ENCODE results near the gene CMTM3. TPM values are rescaled to one million over a fixed set of nuclear protein-coding genes. Genes with fewer than 3 reads are reported as not detected.

Gene CMTM3
- total RNA-seq, 1 experiment from 2014 or later, result 39.2 TPM

DNA sequence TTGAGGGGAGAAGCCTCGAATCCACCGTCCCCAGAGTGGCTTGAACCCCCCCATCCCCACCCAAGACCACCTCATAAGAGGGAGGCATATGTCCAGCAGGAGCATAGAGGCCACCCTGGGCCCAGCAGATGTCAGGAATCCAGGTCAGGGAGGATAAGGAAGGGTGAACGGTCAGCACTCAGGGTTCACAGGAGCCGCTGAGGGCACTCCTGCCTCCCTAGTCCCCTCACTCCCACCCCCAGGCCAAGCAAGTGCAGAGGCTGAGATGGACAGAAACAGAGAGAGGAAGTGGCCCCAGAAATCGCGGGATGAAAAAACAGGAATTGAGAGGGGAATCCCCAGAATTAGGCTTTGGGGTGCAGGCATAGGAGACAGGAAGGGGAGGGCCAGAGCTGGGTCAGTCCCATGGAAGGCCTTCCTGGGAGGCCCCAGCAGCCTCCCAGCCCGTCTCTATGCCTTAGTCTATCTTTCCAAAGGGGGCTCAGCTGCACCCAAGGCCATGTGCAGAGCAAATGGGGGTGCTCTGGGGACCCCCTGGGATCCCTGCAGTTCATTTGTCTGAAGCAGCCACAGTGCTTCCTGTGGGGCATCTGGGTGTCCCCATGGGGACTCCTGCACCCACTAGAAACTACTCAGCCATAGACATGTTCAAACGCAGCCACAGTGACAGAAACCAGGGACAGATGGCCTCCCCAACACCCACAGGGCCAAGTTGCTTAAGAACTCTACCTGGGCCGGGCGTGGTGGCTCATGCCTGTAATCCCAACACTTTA lies 1.7 kb downstream of the CMTM3 start:
- WGBS (ENCODE audit: extremely low coverage, insufficient read length, low lambda C conversion rate), result no CpG with 5 or more reads among the region's 10 CpGs
- no peak overlapping the region for H3K27ac Mint-ChIP-seq
- Histone ChIP-seq H2BK5ac (ENCODE audit: insufficient read length, low read length) (no peak overlapping the region), H3K4ac (ENCODE audit: low read depth, low read length) (no peak overlapping the region), H4K8ac (replicated peaks; ENCODE audit: insufficient read length, low read depth, low read length) (no peak overlapping the region), H3K79me1 (ENCODE audit: insufficient read depth, low read depth, low read length, poor library complexity, severe bottlenecking) (no peaks in the 10 kb centered on the region), H3K23ac (ENCODE audit: insufficient read length, low read depth, low read length) (no peak overlapping the region), H2BK20ac (ENCODE audit: low read depth, low read length, poor library complexity, severe bottlenecking) (no peak overlapping the region), H3K4me2 (ENCODE audit: insufficient read depth, insufficient read length, low read length) (peak overlapping the region; percentile 14), H3K79me2 (ENCODE audit: insufficient read depth, low read length) (no peaks in the 10 kb centered on the region), H3K27ac (ENCODE audit: insufficient read length, low read depth, low read length) (no peak overlapping the region), H3K9ac (ENCODE audit: extremely low read depth, insufficient read length, low read length) (no peak overlapping the region), H2AFZ (ENCODE audit: low read length) (no peak overlapping the region), H3K56ac (ENCODE audit: insufficient read length, low read depth, low read length) (no peak overlapping the region), H3K23me2 (ENCODE audit: insufficient read length, low read depth, low read length, poor library complexity, severe bottlenecking) (peaks cover 11% of the 10 kb centered on the region), H2BK15ac (ENCODE audit: low read depth, low read length) (no peak overlapping the region), H3K27me3 (ENCODE audit: insufficient read depth, low read length) (no peaks in the 10 kb centered on the region), H4K91ac (ENCODE audit: insufficient read length, low read depth, low read length) (no peak overlapping the region), H3T11ph (ENCODE audit: low read length) (no peak overlapping the region), H2BK120ac (ENCODE audit: low read depth, low read length, poor library complexity, severe bottlenecking) (no peak overlapping the region), H3K4me1 (ENCODE audit: insufficient read depth, low read length) (no peaks in the 10 kb centered on the region), H4K20me1 (ENCODE audit: control insufficient read depth, insufficient read depth, insufficient read length) (no peaks in the 10 kb centered on the region), H2BK12ac (ENCODE audit: insufficient read length, low read depth, low read length) (no peak overlapping the region), H2AK5ac (ENCODE audit: insufficient read length, low read length) (no peak overlapping the region), H4K5ac (ENCODE audit: insufficient read length, low read depth, low read length) (no peak overlapping the region), H3K18ac (ENCODE audit: insufficient read length, low read depth, low read length) (no peak overlapping the region), H3K9me3 (ENCODE audit: control insufficient read depth, low read depth, low read length) (no peaks in the 10 kb centered on the region), H3K14ac (ENCODE audit: insufficient read depth, low read length) (no peak overlapping the region)
- peak overlapping the region; percentile 78 to 79 for H3K4me3 Mint-ChIP-seq
- H3K36me3 Mint-ChIP-seq (ENCODE audit: insufficient read depth in 1 of 3, low read depth in 3 of 3), result peaks cover 8 to 24% (median 16%) of the 10 kb centered on the region in 3 experiments; a peak in 6 of 7 replicates
- no peaks in the 10 kb centered on the region for H3K9me3 Mint-ChIP-seq
- peaks cover 5% of the 10 kb centered on the region for H3K27me3 Mint-ChIP-seq (ENCODE audit: low read depth)
- TF ChIP-seq, protein P1, sequence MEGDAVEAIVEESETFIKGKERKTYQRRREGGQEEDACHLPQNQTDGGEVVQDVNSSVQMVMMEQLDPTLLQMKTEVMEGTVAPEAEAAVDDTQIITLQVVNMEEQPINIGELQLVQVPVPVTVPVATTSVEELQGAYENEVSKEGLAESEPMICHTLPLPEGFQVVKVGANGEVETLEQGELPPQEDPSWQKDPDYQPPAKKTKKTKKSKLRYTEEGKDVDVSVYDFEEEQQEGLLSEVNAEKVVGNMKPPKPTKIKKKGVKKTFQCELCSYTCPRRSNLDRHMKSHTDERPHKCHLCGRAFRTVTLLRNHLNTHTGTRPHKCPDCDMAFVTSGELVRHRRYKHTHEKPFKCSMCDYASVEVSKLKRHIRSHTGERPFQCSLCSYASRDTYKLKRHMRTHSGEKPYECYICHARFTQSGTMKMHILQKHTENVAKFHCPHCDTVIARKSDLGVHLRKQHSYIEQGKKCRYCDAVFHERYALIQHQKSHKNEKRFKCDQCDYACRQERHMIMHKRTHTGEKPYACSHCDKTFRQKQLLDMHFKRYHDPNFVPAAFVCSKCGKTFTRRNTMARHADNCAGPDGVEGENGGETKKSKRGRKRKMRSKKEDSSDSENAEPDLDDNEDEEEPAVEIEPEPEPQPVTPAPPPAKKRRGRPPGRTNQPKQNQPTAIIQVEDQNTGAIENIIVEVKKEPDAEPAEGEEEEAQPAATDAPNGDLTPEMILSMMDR (conservative IDR thresholded peaks at IDR 0.05), result no peak
- DNase-seq, result no peak
- peaks cover 20 to 36% of the 10 kb centered on the region in 2 experiments for H3K4me1 Mint-ChIP-seq
